ENCODE results near the gene TBC1D2B.

The TBC1D2B gene

GRCh38 chr15:78079298-78080087 lies 2.0 kb upstream of the TBC1D2B start:
- Histone ChIP-seq H3K9me3 (ENCODE audit: low read length) (no peaks in the 10 kb centered on the region), H3K9ac (ENCODE audit: low read length) (no peak overlapping the region), H3K27me3 (ENCODE audit: control insufficient read depth in 1 of 2, insufficient read depth in 2 of 2, low read length in 2 of 2) (no peaks in the 10 kb centered on the region), H3K27ac (ENCODE audit: low read depth, low read length) (no peak overlapping the region), H3K36me3 (ENCODE audit: insufficient read depth, low read length) (no peaks in the 10 kb centered on the region), H3K4me1 (ENCODE audit: insufficient read depth, low read length) (peaks cover 17% of the 10 kb centered on the region), H3K4me3 (ENCODE audit: low read depth in 1 of 2, low read length in 2 of 2) (no peak overlapping the region)

DNA sequence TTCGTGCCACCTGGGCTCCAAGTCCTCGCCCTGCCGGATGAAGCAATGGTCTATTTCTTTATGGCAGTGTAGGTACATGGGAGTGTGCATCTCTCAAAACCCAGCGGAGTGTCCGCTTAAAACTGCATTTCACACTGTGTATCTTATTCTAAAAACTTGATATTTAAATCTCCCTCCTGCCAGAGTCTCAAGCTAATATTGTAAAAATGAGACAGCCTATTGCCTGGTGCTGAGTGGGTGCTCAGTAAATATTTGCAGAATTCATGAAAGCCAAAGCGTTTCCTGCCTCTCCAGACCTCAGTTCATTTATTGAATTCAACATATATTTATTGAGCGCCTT lies 330 bp upstream of the TBC1D2B start:
- H3K4me1 ChIP-seq (ENCODE audit: insufficient read depth, low read length): peaks cover 20% of the 10 kb centered on the region
- H3K9ac ChIP-seq (ENCODE audit: low read length): peak overlapping the region; percentile 21
- no peak overlapping the region for H3K27ac ChIP-seq (ENCODE audit: low read depth, low read length)
- H3K4me3 ChIP-seq (ENCODE audit: low read depth in 1 of 2, low read length in 2 of 2): peak overlapping the region; percentile 28 to 47
- no peaks in the 10 kb centered on the region for H3K9me3 ChIP-seq (ENCODE audit: low read length)
- no peaks in the 10 kb centered on the region for H3K36me3 ChIP-seq (ENCODE audit: insufficient read depth, low read length)
- no peaks in the 10 kb centered on the region for H3K27me3 ChIP-seq (ENCODE audit: control insufficient read depth in 1 of 2, insufficient read depth in 2 of 2, low read length in 2 of 2)

DNA sequence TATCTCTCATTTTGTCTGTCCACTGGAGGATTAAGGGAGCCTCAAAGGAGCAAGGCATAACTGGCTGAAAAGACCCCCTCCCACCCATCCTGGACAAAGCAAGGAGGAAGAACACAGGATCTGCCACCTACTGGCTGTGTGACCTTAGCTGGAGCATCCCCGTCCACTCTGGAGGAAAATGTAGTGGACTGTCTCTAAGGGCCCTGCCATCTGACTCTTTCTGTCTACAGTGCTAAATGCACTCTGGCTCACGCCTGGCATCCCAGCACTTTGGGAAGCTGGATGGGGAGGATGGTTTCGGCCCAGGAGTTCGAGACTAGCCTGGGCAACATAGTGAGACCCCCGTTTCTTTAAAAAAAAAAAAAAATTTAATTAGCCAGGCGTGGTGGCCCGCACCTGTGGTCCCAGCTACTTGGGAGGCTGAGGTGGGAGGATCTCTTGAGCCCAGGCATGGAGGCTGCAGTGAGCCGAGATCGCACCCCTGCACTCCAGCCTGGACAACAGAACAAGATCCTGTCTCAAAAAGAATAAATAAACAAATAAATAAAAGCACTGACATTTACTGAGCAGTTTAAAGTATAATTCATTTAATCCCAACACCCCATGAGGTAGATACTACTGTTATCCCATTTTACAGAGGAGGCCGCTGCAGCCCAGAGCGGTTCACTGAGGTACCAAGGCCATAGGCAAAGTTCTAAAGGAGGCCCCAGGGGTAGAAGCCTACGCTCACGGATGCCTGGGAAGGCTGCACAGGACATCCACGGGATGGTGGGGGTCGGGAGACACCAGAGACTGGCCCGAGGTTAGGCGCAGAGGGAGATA lies 1.1 kb downstream of the TBC1D2B start:
- Histone ChIP-seq H3K9ac (ENCODE audit: low read length) (peak overlapping the region; percentile 65), H3K4me1 (ENCODE audit: insufficient read depth, low read length) (peaks cover 34% of the 10 kb centered on the region), H3K4me3 (ENCODE audit: low read depth in 1 of 2, low read length in 2 of 2) (peak overlapping the region; percentile 81 to 88), H3K9me3 (ENCODE audit: low read length) (no peaks in the 10 kb centered on the region), H3K36me3 (ENCODE audit: insufficient read depth, low read length) (no peaks in the 10 kb centered on the region), H3K27ac (ENCODE audit: low read depth, low read length) (peak overlapping the region; percentile 87), H3K27me3 (ENCODE audit: control insufficient read depth in 1 of 2, insufficient read depth in 2 of 2, low read length in 2 of 2) (no peaks in the 10 kb centered on the region)

DNA sequence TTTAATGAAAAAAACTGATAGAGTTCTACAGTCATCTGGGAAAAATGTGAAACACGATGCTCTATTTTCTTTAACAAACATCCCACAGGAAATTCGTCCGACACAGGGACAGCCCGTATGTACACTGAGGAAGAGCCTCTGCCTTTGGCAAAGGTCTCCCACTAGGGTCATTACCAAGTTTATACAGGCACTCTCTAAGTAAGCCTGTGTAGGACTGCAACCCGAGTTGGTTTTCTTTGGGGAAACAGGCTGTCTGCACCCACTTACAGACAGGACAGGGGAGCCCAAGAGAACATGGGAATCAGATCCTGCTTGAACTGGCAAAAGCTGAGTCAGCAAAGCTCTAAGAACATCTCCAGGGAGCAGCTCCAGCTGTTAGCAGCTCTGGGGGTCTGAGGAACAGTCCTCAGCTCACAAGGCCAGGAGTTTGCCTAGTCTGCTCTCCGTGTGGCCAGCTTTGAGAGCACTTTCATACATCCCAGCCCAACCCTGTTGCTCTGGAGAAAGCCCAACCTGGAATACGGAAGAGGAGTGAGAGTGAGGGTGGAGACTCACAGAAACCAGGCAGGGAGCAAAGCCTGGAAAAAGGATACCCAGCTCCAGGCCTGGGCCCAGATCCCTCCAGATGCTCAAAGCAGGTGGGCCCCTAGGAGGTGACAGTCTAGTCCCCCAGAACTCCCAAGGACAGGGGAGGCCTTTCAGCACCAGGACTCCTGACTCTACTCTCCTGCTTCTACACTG lies 1.9 kb downstream of the TBC1D2B start:
- Histone ChIP-seq H3K27ac (ENCODE audit: low read depth, low read length) (peak overlapping the region; percentile 87), H3K36me3 (ENCODE audit: insufficient read depth, low read length) (no peaks in the 10 kb centered on the region), H3K9me3 (ENCODE audit: low read length) (no peaks in the 10 kb centered on the region), H3K4me1 (ENCODE audit: insufficient read depth, low read length) (peaks cover 36% of the 10 kb centered on the region), H3K27me3 (ENCODE audit: control insufficient read depth in 1 of 2, insufficient read depth in 2 of 2, low read length in 2 of 2) (no peaks in the 10 kb centered on the region), H3K9ac (ENCODE audit: low read length) (peak overlapping the region; percentile 18), H3K4me3 (ENCODE audit: low read depth in 1 of 2, low read length in 2 of 2) (peak overlapping the region in 1 of 2 donors; percentile 88)

DNA sequence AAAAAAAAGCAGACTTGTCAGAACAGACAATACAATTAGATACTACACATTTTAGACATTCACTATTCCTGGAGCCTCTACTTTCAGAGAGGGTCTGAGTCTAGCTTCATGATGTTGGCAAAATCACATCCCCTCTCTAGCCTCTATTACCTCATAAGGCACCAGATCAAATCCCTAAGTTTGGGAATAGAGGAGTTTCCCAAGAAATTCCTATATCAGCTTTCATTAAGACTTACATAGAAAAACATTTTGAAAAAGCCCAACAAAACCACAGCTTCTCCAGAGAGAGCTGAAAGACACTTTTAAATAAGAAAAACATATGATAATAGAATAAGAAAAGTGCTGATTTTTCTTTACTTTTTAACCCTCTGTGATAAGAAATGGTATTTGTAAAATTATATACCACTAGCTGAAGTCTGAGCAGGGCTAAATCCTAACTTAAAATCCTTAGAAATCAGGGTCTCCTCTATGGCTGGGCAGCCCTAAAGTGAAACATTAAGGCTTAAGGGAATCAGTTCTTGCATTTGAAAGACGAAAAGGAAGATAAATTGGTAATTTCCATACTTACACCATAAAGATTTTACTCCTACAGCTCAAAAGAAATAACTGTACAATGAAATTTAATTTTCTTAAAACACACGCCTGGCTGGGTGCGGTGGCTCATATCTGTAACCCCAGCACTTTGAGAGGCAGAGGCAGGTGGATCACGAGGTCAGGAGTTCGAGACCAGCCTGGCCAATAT lies 4.3 kb downstream of the TBC1D2B start:
- Histone ChIP-seq H3K36me3 (ENCODE audit: insufficient read depth, low read length) (no peaks in the 10 kb centered on the region), H3K27ac (ENCODE audit: low read depth, low read length) (peak overlapping the region; percentile 28), H3K27me3 (ENCODE audit: control insufficient read depth in 1 of 2, insufficient read depth in 2 of 2, low read length in 2 of 2) (no peaks in the 10 kb centered on the region), H3K9me3 (ENCODE audit: low read length) (no peaks in the 10 kb centered on the region), H3K4me1 (ENCODE audit: insufficient read depth, low read length) (peaks cover 56% of the 10 kb centered on the region), H3K9ac (ENCODE audit: low read length) (peak overlapping the region; percentile 32), H3K4me3 (ENCODE audit: low read depth in 1 of 2, low read length in 2 of 2) (peak overlapping the region in 1 of 2 donors; percentile 20)

DNA sequence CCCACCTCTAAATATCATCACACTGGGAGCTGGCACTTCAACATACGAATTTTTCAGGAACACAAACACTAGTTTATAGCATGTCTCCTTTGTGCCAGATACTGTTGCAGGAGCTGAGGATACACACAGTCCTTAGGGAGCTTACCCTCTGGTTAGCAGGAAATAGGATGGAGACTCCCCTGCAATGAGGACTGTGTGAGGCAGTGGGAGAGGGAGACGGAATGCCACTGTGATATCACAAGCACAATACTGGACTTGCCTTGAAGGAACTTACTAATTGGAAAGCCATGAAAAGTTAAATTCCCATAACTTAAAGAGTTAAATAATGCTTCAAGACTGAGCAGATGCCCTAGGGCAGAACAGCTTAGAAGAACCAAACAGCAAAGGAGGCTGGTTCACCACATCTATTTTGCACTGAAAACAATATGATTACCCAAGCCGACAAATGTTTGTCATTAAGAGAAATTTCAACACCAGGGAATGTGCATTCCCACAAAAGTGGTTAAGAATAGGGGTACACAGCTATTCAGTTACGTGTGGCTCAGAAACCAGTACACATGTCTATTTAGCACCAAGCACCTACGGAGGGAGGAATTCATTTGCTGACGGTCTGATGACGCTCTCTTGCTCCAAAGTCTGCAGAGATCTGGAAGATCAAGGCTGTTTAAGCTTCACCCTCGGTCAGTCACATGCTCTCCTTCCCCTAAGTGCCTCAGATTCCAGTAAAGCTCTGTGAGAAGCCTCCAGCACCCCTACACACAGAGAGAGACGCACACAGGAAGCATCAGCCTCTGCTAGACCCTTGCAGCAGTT lies 5.2 kb downstream of the TBC1D2B start:
- H3K4me3 ChIP-seq (ENCODE audit: low read depth in 1 of 2, low read length in 2 of 2): peak overlapping the region in 1 of 2 donors; percentile 20
- no peaks in the 10 kb centered on the region for H3K27me3 ChIP-seq (ENCODE audit: control insufficient read depth in 1 of 2, insufficient read depth in 2 of 2, low read length in 2 of 2)
- H3K9ac ChIP-seq (ENCODE audit: low read length): peak overlapping the region; percentile 32
- H3K27ac ChIP-seq (ENCODE audit: low read depth, low read length): peak overlapping the region; percentile 63
- no peaks in the 10 kb centered on the region for H3K36me3 ChIP-seq (ENCODE audit: insufficient read depth, low read length)
- no peaks in the 10 kb centered on the region for H3K9me3 ChIP-seq (ENCODE audit: low read length)
- peaks cover 61% of the 10 kb centered on the region for H3K4me1 ChIP-seq (ENCODE audit: insufficient read depth, low read length)

DNA sequence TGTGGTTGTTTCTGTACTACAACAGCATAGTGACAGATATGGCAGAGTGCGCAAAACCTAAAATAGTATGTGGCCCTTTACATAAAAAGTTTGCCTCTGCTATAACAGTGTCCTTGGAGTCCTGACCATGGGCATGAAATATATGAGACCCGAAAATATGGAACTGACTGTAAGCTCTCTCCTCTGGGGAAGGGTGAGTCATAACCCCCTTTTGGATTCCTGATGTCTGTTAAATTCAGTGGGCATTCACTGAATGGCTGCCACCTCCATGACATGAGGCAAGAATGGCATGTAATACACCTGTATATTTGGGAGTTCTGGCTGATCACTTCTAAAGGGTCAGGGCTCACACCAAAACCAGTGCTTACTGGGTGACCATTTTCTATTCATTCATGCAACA lies 6.1 kb downstream of the TBC1D2B start:
- peaks cover 70% of the 10 kb centered on the region for H3K4me1 ChIP-seq (ENCODE audit: insufficient read depth, low read length)
- no peaks in the 10 kb centered on the region for H3K36me3 ChIP-seq (ENCODE audit: insufficient read depth, low read length)
- H3K9ac ChIP-seq (ENCODE audit: low read length): no peak overlapping the region
- H3K27ac ChIP-seq (ENCODE audit: low read depth, low read length): peak overlapping the region; percentile 63
- no peak overlapping the region for H3K4me3 ChIP-seq (ENCODE audit: low read depth in 1 of 2, low read length in 2 of 2)
- no peaks in the 10 kb centered on the region for H3K27me3 ChIP-seq (ENCODE audit: control insufficient read depth in 1 of 2, insufficient read depth in 2 of 2, low read length in 2 of 2)
- H3K9me3 ChIP-seq (ENCODE audit: low read length): no peaks in the 10 kb centered on the region

DNA sequence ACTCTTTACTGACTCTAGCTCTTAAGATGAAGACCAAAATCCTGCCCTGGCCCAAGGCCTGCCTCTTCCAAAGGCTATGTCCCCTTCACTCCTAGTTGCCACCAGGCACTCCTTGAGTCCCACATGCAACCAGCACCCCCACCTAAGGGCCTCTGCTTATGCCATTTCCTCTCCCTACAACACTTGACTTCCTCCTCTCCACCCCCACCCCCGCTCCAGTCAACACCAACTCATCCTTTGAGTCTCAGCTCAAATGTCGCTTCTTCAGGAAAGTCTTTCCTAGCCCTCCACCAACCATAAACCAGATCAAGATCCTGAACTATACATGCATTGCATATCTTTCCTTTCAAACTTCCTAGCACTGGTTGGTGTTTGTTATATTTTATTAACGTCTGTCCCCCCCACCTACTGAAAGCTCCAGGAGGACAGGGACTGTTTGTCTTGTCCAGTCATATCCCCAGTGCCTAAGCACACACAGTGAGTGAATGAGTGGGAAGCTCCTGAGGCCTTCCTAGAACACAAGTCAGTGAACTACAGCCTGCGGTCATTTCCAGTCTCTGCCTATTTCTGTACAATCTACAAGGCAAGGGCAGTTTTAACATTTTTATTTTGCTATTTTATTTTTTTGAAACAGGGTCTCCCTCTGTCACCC lies 7.3 kb downstream of the TBC1D2B start:
- no peaks in the 10 kb centered on the region for H3K27me3 ChIP-seq (ENCODE audit: control insufficient read depth in 1 of 2, insufficient read depth in 2 of 2, low read length in 2 of 2)
- H3K27ac ChIP-seq (ENCODE audit: low read depth, low read length): peak overlapping the region; percentile 25
- no peak overlapping the region for H3K9ac ChIP-seq (ENCODE audit: low read length)
- no peaks in the 10 kb centered on the region for H3K9me3 ChIP-seq (ENCODE audit: low read length)
- H3K4me1 ChIP-seq (ENCODE audit: insufficient read depth, low read length): peaks cover 70% of the 10 kb centered on the region
- H3K4me3 ChIP-seq (ENCODE audit: low read depth in 1 of 2, low read length in 2 of 2): no peak overlapping the region
- no peaks in the 10 kb centered on the region for H3K36me3 ChIP-seq (ENCODE audit: insufficient read depth, low read length)

DNA sequence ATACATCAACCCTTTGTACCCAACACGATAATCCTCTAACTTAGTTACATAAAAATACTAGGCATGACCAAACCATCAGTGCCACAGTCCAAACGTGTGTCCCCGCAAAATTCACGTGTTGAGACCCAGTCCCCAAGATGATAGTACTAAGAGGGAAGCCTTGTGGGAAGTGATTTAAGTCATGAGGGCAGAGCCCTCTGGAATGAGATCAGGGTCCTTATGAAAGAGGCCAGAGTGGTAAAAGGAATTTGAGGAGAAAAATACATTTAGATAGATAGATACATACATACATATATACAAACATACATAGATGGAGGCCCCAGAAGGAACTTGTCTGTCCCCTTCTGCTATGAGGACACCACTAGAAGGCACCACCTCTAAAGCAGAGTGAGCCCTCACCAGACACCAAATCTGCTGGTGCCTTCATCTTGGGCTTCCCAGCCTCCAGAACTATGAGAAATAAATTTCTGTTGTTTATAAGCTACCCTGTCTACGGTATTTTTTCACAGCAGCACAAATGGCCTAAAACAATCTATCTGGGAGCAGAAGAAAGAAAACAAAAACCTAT lies 8.0 kb downstream of the TBC1D2B start:
- Histone ChIP-seq H3K4me3 (ENCODE audit: low read depth in 1 of 2, low read length in 2 of 2) (no peak overlapping the region), H3K36me3 (ENCODE audit: insufficient read depth, low read length) (no peaks in the 10 kb centered on the region), H3K9ac (ENCODE audit: low read length) (no peak overlapping the region), H3K4me1 (ENCODE audit: insufficient read depth, low read length) (peaks cover 75% of the 10 kb centered on the region), H3K27ac (ENCODE audit: low read depth, low read length) (no peak overlapping the region), H3K27me3 (ENCODE audit: control insufficient read depth in 1 of 2, insufficient read depth in 2 of 2, low read length in 2 of 2) (no peaks in the 10 kb centered on the region), H3K9me3 (ENCODE audit: low read length) (no peaks in the 10 kb centered on the region)

DNA sequence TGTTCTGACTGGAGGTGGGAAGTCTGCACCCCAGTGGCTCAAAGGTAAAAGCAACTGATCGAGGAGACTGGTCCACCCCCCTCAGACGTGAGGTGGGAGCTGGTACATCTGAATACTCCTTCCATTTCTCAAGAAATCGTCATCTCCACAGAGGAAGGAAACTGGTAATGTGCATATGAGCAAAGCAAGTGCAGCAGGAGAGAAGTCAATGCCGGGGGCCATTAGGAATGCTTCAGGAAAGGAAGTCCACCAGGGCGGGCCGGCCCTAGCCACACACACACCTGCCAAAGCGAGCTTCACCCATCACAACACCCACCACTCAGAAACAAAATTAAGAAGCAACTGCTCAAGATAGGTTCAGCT lies 8.5 kb downstream of the TBC1D2B start:
- H3K36me3 ChIP-seq (ENCODE audit: insufficient read depth, low read length): no peaks in the 10 kb centered on the region
- no peaks in the 10 kb centered on the region for H3K27me3 ChIP-seq (ENCODE audit: control insufficient read depth in 1 of 2, insufficient read depth in 2 of 2, low read length in 2 of 2)
- H3K27ac ChIP-seq (ENCODE audit: low read depth, low read length): no peak overlapping the region
- H3K9ac ChIP-seq (ENCODE audit: low read length): peak overlapping the region; percentile 14
- peak overlapping the region in 1 of 2 donors; percentile 24 for H3K4me3 ChIP-seq (ENCODE audit: low read depth in 1 of 2, low read length in 2 of 2)
- H3K9me3 ChIP-seq (ENCODE audit: low read length): no peaks in the 10 kb centered on the region
- peaks cover 81% of the 10 kb centered on the region for H3K4me1 ChIP-seq (ENCODE audit: insufficient read depth, low read length)
